NCI-H1048 (cell line): ENCODE data around the gene ARPC4.

Source experiments
- DNase-seq: peaks from one replicate; lab custom pipeline; 2025; lab: John Stamatoyannopoulos, UW

The ARPC4 gene

DNA sequence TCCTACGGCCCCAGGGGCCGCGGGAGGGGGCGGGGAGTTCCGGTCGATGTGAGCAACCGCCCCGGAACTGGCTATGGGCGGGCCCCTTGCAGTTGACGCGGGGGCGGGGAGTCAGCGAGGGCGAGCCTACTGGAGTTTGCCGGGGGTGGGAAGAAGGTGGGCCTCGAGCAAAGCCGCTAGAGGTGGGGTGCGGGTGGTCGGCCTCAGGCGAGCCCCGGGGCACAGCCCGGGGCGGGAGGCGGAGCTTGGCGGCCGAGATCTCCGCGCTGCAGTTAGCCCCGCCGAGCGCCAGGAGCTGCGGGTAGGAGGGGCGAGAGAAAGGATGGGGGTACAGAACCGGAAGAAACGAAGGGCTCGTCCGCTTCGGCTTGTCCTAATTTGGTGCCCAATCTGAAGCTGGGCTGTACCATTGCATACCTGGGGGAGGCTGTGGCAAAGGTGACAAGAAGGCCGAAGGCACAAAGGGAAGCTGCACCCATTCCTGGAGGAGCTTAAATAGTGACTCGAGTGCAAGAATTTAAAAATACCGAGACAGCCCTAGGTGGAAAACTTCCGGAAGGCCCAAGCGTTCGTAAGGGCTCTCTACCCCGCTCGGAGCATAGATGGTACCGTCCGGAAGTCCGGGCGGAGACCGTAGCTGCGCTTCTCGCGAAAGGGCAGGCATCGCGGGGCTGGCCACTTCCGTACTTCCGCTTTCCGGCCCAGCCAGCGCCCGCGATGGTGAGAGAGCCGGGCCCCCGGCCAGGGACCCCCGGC is at the start of gene ARPC4, which contains the start of gene TADA3:
ARPC4 (plus strand) TSS at position 678 of the 756 bp plus-strand sequence; CDS start at position 718, 40 bp downstream.
TADA3 (minus strand) TSS at position 69 of the 756 bp plus-strand sequence. CDS start 1,007 bp downstream, outside the sequence.
- DNase-seq, result peak; percentile 86

DNA sequence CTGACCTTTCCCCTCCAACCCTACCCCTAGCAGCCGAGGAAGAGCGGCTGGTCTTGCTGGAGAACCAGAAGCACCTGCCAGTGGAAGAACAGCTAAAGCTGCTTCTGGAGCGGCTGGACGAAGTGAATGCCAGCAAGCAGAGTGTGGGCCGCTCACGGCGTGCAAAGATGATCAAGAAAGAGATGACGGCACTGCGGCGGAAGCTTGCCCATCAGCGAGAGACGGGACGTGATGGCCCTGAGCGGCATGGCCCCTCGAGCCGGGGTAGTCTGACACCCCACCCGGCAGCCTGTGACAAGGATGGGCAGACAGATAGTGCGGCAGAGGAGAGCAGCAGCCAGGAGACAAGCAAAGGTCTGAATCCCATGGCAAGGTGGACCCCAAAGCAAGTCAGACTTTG is 49.3 kb upstream of the ARPC4 start:
- DNase-seq, result no peak

DNA sequence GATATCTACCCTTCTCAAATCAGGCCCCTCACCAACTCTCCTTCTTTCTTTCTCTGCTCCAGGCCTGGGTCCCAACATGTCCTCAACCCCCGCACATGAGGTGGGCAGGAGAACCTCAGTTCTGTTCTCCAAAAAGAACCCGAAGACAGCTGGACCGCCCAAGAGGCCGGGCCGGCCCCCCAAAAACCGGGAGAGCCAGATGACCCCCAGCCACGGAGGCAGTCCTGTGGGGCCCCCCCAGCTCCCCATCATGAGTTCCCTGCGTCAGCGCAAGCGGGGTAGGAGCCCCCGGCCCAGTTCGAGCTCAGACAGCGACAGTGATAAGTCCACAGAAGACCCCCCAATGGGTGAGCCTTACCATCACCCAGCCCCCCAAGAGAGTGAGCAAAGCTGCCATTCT is 48.7 kb upstream of the ARPC4 start:
- no peak for DNase-seq

DNA sequence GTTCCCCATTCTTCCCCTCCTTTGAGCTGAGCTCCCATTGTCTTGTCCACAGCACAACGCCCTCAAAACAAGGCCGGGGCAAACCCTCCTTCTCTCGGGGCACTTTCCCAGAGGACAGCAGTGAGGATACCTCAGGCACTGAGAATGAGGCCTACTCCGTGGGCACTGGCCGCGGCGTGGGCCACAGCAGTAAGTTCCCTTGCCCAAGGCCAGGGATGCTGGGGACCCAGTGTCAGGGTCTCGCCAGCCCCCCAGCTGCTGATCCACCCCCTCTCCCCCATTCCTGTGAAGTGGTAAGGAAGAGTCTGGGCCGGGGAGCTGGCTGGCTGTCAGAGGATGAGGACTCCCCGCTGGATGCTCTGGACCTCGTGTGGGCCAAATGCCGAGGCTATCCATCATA is 47.4 kb upstream of the ARPC4 start:
- no peak for DNase-seq

DNA sequence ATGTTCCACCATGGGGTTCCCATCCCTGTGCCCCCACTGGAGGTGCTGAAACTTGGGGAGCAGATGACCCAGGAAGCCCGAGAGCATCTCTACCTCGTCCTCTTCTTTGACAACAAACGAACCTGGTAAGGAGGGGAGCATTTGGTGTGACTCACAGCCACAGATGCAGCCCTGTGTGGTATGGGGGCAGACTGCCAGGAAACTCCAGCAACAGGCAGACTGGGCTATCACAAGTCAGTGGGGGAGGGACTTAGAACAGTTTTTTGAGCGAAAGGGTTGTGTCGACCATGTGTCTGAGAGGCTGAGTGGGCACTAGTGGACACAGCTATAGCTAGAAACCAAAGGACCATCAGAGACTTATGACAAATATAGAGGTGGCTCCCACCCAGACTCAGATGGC is 46.6 kb upstream of the ARPC4 start:
- DNase-seq, result no peak

DNA sequence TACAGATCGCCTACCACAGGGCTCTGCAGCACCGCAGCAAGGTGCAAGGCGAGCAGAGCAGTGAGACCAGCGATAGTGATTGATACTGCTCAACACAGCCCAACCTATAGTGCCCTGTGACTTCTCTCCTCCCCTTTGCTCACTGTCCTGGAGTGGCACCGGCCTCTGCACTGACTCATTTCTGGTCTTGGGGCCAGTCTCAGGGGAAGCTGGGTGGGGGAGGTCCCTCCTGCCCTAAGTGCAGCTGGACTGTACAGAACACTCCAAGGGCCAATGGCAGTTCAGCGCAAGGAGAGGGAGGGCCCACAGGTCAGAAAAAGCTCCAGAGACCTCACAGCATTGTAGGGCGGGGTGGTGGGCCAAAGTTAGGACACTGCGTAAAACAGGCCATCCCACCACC is 45.6 kb upstream of the ARPC4 start:
- DNase-seq, result no peak

DNA sequence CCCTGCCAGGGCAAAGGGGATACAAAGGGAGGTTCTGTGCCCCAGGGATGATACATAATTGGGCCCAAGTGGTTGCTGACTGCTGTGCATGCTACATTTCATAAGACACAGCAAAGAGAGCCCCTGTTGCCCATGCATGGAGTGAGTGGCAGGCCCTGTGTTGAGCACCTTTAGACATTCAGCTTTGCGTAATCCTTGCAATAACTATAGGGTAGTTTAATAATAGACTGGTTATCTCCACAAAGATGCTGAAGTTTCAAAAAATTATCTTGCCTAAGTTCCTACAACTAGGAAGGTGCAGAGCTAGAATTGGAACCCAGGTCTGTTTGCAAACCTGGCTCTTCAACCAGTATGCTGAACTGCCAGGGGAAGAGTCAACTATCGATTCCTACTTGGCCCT is 44.9 kb upstream of the ARPC4 start:
- DNase-seq, result no peak

DNA sequence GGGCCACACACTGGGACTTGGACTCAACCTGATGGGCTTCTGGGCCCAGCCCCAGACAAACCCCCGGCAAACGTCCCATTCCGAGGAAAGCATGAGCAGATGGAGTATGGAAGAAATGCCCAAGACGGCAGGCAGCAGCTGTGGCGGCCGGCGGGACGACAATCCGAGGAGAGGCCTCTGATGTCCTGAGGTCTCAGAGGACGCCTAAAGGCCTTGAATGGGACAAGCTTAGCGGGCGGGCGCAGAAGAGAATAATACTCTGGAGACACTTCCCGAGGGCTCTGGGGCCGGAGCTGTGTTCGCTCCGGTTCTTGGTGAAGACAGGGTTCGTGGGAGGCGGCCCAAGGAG is 43.6 kb upstream of the ARPC4 start:
- DNase-seq, result no peak

DNA sequence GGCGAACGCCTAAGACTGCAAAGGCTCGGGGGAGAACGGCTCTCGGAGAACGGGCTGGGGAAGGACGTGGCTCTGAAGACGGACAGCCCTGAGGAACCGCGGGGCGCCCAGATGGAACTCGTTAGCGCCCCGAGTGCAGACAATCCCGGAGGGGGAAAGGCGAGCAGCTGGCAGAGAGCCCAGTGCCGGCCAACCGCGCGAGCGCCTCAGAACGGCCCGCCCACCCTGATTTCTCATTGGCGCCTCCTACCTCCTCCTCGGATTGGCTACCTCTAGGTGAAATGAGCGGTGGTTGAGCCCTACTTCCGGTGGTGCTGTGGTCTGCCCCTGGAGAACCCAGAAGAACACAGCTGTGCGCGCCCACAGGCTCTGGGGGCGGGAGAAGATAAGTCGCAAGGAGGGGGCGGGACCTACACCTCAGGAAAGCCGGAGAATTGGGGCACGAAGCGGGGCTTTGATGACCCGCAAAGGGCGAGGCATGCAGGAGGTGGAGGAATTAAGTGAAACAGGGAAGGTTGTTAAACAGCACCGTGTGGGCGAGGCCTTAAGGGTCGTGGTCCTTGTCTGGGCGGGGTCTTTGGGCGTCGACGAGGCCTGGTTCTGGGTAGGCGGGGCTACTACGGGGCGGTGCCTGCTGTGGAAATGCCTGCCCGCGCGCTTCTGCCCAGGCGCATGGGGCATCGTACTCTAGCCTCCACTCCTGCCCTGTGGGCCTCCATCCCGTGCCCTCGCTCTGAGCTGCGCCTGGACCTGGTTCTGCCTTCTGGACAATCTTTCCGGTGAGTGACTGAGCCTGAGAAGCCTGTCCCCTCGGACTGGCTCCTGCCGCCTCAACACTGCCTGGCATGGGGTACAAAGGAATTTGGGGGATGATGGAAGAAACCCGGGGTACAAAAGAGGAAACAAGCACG is 43.0 kb upstream of the ARPC4 start, which contains the start of gene OGG1:
OGG1 (plus strand) TSS at position 308 of the 911 bp plus-strand sequence; CDS start at position 643, 335 bp downstream.
- peak; percentile 95 for DNase-seq

DNA sequence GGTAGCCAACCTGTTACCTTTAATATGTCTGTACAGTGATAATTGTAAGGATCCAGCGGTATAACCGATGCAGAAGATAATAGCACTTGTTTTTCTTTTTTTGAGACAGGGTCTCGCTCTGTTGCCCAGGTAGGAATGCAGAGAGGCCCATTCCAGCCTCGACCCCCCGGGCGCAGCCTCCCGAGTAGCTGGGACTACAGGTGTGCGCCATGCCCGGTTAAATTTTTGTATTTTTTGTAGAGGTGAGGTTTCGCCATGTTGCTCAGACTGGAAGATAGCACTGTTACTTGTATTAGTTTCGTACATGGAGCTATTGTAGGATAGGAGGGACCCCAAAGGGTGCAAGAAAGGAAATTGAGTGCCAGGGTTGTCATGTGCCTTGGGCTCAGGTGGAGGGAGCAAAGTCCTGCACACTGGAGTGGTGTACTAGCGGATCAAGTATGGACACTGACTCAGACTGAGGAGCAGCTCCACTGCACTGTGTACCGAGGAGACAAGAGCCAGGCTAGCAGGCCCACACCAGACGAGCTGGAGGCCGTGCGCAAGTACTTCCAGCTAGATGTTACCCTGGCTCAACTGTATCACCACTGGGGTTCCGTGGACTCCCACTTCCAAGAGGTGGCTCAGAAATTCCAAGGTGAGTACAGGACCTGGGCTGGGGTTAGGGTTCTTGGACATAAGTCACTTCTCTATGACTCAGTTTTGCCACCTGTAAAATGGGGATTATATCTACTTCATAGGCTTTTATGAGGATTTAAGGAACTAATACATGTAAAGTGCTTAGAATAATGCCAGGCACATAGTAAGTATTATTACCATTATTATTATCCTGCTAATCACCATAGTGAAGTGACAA is 42.1 kb upstream of the ARPC4 start:
- no peak for DNase-seq

DNA sequence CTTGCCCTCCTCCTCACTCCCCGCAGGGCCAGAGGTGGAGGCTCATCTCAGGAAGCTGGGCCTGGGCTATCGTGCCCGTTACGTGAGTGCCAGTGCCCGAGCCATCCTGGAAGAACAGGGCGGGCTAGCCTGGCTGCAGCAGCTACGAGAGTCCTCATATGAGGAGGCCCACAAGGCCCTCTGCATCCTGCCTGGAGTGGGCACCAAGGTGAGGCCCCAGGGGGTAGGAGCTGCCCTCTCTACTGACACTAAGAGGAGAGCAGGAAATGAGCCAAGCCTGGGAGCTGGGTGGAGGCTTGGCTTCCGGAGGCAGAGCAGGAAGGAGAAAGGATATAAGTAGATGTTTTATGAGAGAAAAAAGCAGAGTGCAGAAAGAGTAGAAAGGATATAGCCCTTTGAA is 38.2 kb upstream of the ARPC4 start:
- no peak for DNase-seq

DNA sequence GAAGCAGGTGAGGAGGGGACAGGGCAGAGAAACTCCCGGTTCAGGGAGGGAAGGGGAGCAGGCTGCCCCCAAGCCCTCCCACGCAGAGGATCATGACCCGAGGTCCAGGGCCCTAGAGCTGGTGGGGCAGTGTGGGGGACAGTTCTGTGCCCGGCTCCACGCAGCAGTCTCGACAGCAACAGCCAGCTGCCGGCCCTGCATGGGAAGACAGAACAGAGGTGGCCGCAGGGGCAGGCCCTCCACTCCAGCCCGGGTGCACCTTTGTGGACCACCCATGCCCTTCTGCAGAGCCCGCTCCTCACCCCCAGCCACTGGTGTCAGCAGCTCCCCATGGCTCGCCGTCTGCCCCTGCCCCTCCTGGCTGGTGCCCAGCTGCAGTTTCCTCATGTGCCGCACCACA is 35.5 kb upstream of the ARPC4 start:
- no peak for DNase-seq

DNA sequence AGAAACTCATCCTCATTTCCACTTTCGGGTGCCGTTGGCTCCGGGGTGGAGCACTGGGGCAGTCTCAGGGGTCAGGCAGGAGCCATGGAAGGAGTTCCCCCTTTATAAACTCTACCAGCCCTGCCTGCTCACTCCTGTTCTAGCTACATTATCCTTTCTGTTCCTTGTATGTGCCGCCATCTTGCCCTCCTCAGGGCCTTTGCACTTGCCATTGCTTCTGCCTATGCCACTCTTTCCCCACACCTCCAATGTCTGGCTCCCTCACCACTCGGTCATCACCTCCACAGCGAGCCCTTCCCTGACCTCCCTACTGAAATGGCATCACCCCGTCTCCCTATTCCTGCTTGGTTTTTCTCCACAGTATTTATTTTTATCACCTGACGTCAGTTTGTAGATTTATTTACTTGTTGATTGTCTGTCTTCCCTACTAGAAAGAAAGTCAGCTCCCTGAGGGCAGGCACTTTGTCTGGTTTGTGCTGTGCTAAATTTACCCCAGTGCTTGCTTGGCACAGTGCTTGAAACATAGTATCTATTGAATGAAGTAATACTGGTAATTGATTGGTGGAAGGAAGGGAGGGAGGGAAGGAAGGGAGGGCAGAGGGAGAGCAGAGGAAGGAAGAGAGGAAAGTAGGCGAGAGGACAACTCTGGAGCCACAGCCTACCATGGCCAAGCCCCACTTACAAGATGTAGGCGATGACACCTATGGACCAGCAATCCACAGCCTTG is 31.9 kb upstream of the ARPC4 start:
- DNase-seq, result no peak

DNA sequence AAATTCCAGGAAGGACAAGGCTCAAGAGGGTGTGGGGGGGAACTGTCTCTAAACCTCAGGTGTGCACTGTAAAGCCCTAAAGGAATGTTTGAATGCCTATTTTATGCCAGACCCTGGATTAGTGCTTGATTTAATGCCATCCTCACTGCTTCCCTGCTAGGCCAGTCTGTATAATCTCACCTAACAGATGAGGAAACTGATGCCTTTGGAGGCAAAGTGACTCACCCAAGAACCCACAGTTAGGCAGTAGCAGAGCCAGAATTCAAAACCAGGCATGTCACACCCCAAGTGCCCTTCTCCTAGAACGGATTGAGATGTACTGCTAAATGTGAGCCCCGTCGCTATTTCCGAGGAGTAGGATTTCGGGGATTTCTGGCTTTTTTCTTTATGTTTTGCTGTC is 31.0 kb upstream of the ARPC4 start:
- DNase-seq, result no peak

DNA sequence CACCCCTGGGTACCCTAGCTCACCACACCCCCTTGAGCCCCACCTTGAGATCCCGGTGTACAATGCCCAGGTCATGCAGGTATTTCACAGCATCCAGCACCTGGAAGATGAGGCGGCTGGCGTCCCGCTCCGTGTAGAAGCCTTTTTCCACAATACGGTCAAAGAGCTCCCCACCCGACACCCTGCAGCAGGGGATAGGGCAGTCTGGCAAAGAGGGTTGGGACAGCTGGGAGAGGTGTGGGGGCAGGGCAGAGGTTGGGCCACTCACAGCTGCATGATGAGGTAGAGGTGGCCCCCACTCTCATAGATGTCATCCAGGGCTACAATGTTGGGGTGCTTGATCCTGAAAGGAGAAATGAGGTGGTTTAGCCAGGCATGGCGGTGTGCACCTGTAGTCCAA is 30.0 kb upstream of the ARPC4 start:
- DNase-seq, result no peak

DNA sequence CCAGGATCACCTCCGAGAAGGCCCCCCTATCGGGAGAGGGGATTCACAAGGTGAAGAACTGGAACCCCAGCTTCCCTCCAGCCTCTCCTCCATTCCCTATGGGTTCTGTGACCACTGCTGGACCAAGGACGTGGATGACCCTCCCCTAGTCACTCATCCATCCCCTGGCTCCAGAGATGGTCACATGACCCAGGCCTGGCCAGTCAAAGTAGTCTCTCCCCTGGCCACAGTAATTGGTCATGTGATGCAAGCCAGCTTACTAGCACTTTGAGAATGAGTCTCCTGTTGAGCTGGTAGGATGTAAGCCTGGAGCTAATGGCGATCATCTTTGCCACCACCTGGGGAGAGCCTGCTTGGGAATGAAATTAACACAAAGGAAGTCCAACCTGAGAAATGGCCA is 27.0 kb upstream of the ARPC4 start:
- DNase-seq, result no peak

DNA sequence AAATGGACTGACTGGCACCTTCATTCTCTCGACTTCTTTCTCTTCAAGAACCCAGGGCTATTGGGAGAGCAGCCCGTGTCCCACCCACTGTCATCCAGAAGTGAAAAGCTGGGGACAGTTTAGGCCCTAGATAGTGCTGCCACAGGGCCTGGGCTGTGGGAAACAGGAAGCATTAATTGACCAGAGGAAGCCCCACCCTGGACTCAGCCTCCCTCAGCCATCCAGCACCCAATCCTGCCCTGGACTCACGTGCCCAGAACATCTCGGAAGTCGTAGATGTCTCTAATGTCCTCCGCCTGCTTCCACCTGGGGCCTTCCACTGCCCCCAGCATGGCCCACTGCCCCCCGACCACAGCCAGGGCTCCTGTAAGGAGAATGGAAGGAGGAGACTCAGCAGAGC is 25.5 kb upstream of the ARPC4 start:
- no peak for DNase-seq

DNA sequence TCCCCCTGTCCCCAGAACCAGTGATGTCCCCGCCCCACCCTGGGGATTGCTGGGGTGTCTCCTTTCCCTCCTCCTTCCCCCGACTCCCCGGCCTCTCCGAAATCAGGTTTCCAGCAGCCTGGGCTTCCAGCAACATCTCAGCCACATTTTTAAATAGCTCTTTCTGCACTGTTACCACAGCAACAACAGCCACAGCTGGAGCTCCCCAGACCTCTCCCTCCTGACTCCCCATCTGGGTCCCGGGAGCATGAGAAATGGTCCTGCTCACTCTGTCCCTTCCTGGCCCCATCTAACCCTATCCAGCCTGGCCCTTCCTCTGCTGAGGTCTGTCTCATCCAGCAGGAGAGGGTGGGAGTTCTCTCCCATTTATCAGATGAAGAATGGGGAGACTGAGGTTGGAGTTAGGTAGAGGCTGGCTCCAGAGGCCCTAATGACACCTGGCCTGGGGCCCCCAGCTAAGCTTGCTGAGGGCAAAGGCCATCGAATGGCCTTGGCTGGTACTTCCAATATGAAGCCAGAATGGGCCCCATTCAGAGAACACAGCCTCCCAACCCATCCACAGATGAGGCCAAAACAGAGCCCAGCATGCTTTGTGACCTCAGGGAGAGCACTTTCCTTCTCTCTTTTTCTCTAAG is 24.6 kb upstream of the ARPC4 start:
- no peak for DNase-seq

DNA sequence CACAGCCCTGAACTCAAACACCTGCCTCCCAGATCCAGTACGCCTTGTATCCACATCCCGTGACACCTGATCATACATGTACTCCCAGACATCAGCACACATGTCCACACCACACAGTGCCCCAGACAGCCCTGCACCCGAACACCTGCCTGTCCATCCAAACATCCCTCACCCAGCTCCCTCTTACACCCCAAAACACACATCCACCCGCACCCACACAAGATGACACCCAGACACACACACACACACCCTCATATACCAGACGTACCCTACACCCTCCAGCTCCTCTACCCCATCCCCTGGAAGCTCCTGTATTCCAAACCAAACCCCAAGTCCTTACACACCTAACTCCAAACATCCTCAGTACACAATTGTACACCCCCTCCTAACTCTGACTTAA is 23.9 kb upstream of the ARPC4 start:
- no peak for DNase-seq

DNA sequence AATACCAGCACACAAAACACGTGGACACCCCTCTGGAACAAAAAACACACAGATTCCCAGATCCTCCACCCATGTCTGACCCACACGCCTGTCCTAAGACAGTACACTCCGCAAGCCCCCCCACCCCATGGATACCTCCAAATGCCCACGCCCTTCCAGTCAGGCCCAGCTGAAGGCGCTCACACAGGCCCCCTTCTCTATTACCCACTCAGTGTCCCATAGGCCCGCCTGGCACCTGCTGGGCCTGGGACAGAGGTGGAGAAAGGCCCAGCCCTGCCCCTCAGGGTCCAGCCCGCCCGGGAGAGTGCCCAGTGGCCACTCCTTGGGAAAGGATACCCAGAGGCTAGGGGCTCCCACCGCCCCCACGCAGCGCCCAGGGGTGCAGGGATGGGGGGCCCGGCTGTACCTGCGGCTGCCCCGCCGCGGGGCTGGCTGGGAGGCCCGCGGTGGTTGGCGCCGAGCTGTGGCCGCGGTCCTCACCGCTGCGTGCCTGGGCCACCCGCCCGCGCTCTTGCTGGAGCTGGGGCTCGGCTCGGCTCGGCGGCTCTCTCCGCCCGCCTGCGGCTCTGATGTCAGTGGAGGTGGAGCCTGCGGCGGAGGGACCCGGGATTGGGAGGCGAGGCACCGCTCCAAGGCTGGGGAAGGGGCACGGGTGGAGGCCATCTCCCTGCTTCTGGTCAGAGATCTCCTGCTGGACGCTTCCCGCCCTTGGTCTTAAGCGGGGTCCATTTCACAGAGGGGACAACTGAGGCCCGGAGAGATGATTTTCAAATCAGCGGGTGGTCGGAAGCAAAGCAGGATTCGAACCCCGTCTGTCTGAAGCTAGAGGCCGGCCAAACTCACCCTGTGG is 23.2 kb upstream of the ARPC4 start, which contains the start of gene CAMK1:
CAMK1 (minus strand) TSS at position 522 of the 850 bp plus-strand sequence. CDS start 2,198 bp downstream, outside the sequence.
- no peak for DNase-seq
